Activated CD8-positive, alpha-beta T cell treated with anti-CD3 and anti-CD28 coated beads for 36 hours (primary cell): ENCODE measurements around the gene KYNU. TPM values are rescaled to one million over a fixed set of nuclear protein-coding genes. Genes with fewer than 3 reads are reported as not detected.

Experiments
- ATAC-seq: fragments of 200-7000 bp; cut with Tn5 transposase; one replicate; pipeline ENCODE4 v1.10.0; 2021; ENCODE audit warnings: mild to moderate bottlenecking, moderate library complexity
- CTCF ChIA-PET: fragments of 350-600 bp; sonication (Branson Sonifier 250); formaldehyde crosslinking; loops from one replicate; lab custom pipeline; 2021; ENCODE audit warnings: antibody characterized with exemption; lab: Charles Lee
- POLR2A ChIA-PET: fragments of 350-600 bp; sonication (Branson Sonifier 250); formaldehyde crosslinking; loops from one replicate; lab custom pipeline; 2021; ENCODE audit warnings: antibody characterized with exemption; lab: Charles Lee
- DNase-seq: peaks from one replicate; pipeline ENCODE4 v3.0.0-alpha.2; 2020
- H3K27ac Mint-ChIP-seq: one replicate; pipeline ENCODE4 v1.8.0; 2021; ENCODE audit warnings: mild to moderate bottlenecking, mixed read lengths
- H3K27me3 Mint-ChIP-seq: one replicate; pipeline ENCODE4 v1.8.0; 2021; ENCODE audit warnings: mixed read lengths
- H3K36me3 Mint-ChIP-seq: one replicate; pipeline ENCODE4 v1.8.0; 2021; ENCODE audit warnings: low read depth, mixed read lengths
- H3K4me1 Mint-ChIP-seq: one replicate; pipeline ENCODE4 v1.8.0; 2021; ENCODE audit warnings: low read depth, mixed read lengths
- H3K4me3 Mint-ChIP-seq: one replicate; pipeline ENCODE4 v1.8.0; 2021; ENCODE audit warnings: mild to moderate bottlenecking, moderate library complexity, mixed read lengths
- H3K9me3 Mint-ChIP-seq: one replicate; pipeline ENCODE4 v1.8.0; 2021; ENCODE audit warnings: mixed read lengths
- intact Hi-C: fragments of 100-400 bp; cut with micrococcal nuclease; formaldehyde crosslinking; loops from one replicate; pipeline ENCODE4 v1.10.0; 2022
- total RNA-seq, 2 experiments: library from RNA; stranded (reverse); gene quantifications; one replicate each; pipeline ENCODE4 v1.2.3, GENCODE V29; 2021
- TF ChIP-seq, protein P1 (sequence below): fragments of 200-600 bp; IDR thresholded peaks from one replicate; pipeline ENCODE4 v1.8.0; 2022; ENCODE audit warnings: antibody characterized with exemption, mild to moderate bottlenecking

KYNU gene
- total RNA-seq, 2 experiments from 2014 or later, result not detected

DNA sequence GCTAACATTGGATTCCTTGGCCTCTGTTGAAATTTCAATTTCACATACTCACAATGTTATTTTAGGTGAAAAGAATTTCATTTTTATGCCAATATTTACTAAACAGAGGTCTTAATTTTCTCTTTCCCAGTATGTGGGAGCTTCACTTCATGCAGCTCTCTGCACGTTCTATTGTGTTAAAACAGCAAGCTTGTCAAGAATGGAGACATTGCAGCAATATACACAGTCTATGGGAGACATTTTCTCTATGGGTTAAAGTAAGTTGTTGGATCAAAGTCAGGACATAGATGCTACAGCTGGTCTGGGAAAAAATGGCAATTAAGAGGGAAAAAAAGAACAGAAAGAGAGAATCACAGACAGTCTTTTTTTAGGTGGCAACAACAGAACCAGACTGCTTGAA is 181.4 kb downstream of the KYNU start:
- ATAC-seq (no peak), DNase-seq (no peak)
- TF ChIP-seq, protein P1, sequence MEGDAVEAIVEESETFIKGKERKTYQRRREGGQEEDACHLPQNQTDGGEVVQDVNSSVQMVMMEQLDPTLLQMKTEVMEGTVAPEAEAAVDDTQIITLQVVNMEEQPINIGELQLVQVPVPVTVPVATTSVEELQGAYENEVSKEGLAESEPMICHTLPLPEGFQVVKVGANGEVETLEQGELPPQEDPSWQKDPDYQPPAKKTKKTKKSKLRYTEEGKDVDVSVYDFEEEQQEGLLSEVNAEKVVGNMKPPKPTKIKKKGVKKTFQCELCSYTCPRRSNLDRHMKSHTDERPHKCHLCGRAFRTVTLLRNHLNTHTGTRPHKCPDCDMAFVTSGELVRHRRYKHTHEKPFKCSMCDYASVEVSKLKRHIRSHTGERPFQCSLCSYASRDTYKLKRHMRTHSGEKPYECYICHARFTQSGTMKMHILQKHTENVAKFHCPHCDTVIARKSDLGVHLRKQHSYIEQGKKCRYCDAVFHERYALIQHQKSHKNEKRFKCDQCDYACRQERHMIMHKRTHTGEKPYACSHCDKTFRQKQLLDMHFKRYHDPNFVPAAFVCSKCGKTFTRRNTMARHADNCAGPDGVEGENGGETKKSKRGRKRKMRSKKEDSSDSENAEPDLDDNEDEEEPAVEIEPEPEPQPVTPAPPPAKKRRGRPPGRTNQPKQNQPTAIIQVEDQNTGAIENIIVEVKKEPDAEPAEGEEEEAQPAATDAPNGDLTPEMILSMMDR, result no peak
- no peak overlapping the region for H3K4me3 Mint-ChIP-seq
- ChIA-PET CTCF (interaction anchor here (1.2 kb wide), 1 partner anchor 24 kb away, joined by 4 read pairs; no protein-coding TSS in a partner anchor), POLR2A (interaction anchor here (0.6 kb wide), 1 partner anchor 39 kb away, joined by 4 read pairs; no protein-coding TSS in a partner anchor)
- H3K27ac Mint-ChIP-seq, result no peak overlapping the region
- intact Hi-C loops, result no loop called here
- peaks cover 9% of the 10 kb centered on the region for H3K9me3 Mint-ChIP-seq
- H3K4me1 Mint-ChIP-seq, result no peaks in the 10 kb centered on the region
- H3K36me3 Mint-ChIP-seq, result no peaks in the 10 kb centered on the region
- peaks cover 5% of the 10 kb centered on the region for H3K27me3 Mint-ChIP-seq

- intact Hi-C loops, result no loop called here
- peaks cover 8% of the 10 kb centered on the region for H3K9me3 Mint-ChIP-seq
- POLR2A ChIA-PET, result no interaction called here
- TF ChIP-seq, protein P1, result no peak
- peaks cover 3% of the 10 kb centered on the region for H3K4me1 Mint-ChIP-seq
- H3K36me3 Mint-ChIP-seq, result no peaks in the 10 kb centered on the region
- no peak overlapping the region for H3K27ac Mint-ChIP-seq
- ATAC-seq (no peak), DNase-seq (no peak)
- CTCF ChIA-PET, result interaction anchor here (1.5 kb wide), 1 partner anchor 29 kb away, joined by 4 read pairs; no protein-coding TSS in a partner anchor
- H3K27me3 Mint-ChIP-seq, result peaks cover 5% of the 10 kb centered on the region
- H3K4me3 Mint-ChIP-seq, result no peak overlapping the region
Observed at GRCh38 chr2:143063612-143064200, 186.2 kb downstream of the KYNU start.

- H3K36me3 Mint-ChIP-seq, result no peaks in the 10 kb centered on the region
Observed at GRCh38 chr2:143068094-143068493, 190.6 kb downstream of the KYNU start.

GRCh38 chr2:143068509-143068908 is 191.0 kb downstream of the KYNU start:
- Mint-ChIP-seq H3K27ac (no peak overlapping the region), H3K4me3 (no peak overlapping the region), H3K9me3 (peaks cover 8% of the 10 kb centered on the region), H3K36me3 (no peaks in the 10 kb centered on the region), H3K27me3 (no peaks in the 10 kb centered on the region), H3K4me1 (peaks cover 3% of the 10 kb centered on the region)
- ATAC-seq (no peak), DNase-seq (no peak)
- ChIA-PET POLR2A (no interaction called here), CTCF (no interaction called here)
- intact Hi-C loops, result no loop called here
- TF ChIP-seq, protein P1, result no peak

More at GRCh38 chr2:143068094-143068493, 190.6 kb downstream of the KYNU start:
- Mint-ChIP-seq H3K27ac (no peak overlapping the region), H3K9me3 (peaks cover 8% of the 10 kb centered on the region), H3K27me3 (no peaks in the 10 kb centered on the region), H3K4me1 (peaks cover 3% of the 10 kb centered on the region), H3K4me3 (no peak overlapping the region)
- no peak for ATAC-seq
- no peak for DNase-seq
- ChIA-PET CTCF (no interaction called here), POLR2A (no interaction called here)
- TF ChIP-seq, protein P1, result no peak
- intact Hi-C loops, result no loop called here

- intact Hi-C loops, result no loop called here
- Mint-ChIP-seq H3K36me3 (no peaks in the 10 kb centered on the region), H3K27me3 (no peaks in the 10 kb centered on the region), H3K9me3 (peaks cover 3% of the 10 kb centered on the region), H3K27ac (no peak overlapping the region), H3K4me3 (no peak overlapping the region), H3K4me1 (peaks cover 3% of the 10 kb centered on the region)
- ChIA-PET CTCF (no interaction called here), POLR2A (no interaction called here)
- no peak for DNase-seq
- no peak for ATAC-seq
- TF ChIP-seq, protein P1, result no peak
Observed at GRCh38 chr2:143070704-143071103, 193.2 kb downstream of the KYNU start.
